ENCODE measurements around the gene DNASE1L1. TPM values are rescaled to one million over a fixed set of nuclear protein-coding genes. Genes with fewer than 3 reads are reported as not detected.

DNASE1L1 gene
- total RNA-seq, 6 experiments from 2014 or later: 11.7 to 19.5 (median 14.9) TPM

- TF ChIP-seq POLR2A (IDR thresholded peaks at IDR 0.05) (no peak), CTCF (IDR thresholded peaks at IDR 0.05) (no peak)
- H3K4me3 ChIP-seq: no peak overlapping the region
- DNase-seq (no peak), ATAC-seq (no peak)
- no peaks in the 10 kb centered on the region for H3K36me3 ChIP-seq
- H3K27me3 ChIP-seq: no peaks in the 10 kb centered on the region
- H3K27ac ChIP-seq: no peak overlapping the region
- no CpG with 5 or more reads among the region's 13 CpGs for WGBS (ENCODE audit: insufficient coverage, low coverage, low lambda C conversion rate, missing lambda C conversion rate)
- H3K9me3 ChIP-seq: no peaks in the 10 kb centered on the region
- intact Hi-C loops (cut with DNase I): no loop called here
- peaks cover 0 to 5% (median 0%) of the 10 kb centered on the region in 4 donors for H3K4me1 ChIP-seq
Observed at GRCh38 chrX:154356596-154356995, 52.5 kb downstream of the DNASE1L1 start.

- DNase-seq: no peak
- intact Hi-C loops (cut with DNase I): no loop called here
Observed at GRCh38 chrX:154355776-154356140, 53.3 kb downstream of the DNASE1L1 start.

GRCh38 chrX:154355094-154355775, 53.8 kb downstream of the DNASE1L1 start:
- WGBS (ENCODE audit: insufficient coverage, low coverage, low lambda C conversion rate, missing lambda C conversion rate): 90% methylated on average over 4 of the region's 30 CpGs
- Histone ChIP-seq H3K9me3 (no peaks in the 10 kb centered on the region), H3K36me3 (no peaks in the 10 kb centered on the region), H3K27ac (no peak overlapping the region), H3K4me3 (no peak overlapping the region), H3K4me1 (peaks cover 0 to 5% (median 1%) of the 10 kb centered on the region in 4 donors), H3K27me3 (no peaks in the 10 kb centered on the region)
- DNase-seq (no peak), ATAC-seq (no peak)
- intact Hi-C loops (cut with DNase I): no loop called here
- no peak for TF ChIP-seq CTCF (IDR thresholded peaks at IDR 0.05)
- TF ChIP-seq POLR2A (IDR thresholded peaks at IDR 0.05): no peak

More at GRCh38 chrX:154355776-154356140, 53.3 kb downstream of the DNASE1L1 start:
- H3K4me1 ChIP-seq: peaks cover 0 to 5% (median 1%) of the 10 kb centered on the region in 4 donors
- H3K27me3 ChIP-seq: no peaks in the 10 kb centered on the region
- no peaks in the 10 kb centered on the region for H3K36me3 ChIP-seq
- TF ChIP-seq CTCF (IDR thresholded peaks at IDR 0.05): no peak
- no peak for TF ChIP-seq POLR2A (IDR thresholded peaks at IDR 0.05)
- H3K9me3 ChIP-seq: no peaks in the 10 kb centered on the region
- ATAC-seq: no peak
- H3K4me3 ChIP-seq: no peak overlapping the region
- no peak overlapping the region for H3K27ac ChIP-seq
- no CpG with 5 or more reads among the region's 12 CpGs for WGBS (ENCODE audit: insufficient coverage, low coverage, low lambda C conversion rate, missing lambda C conversion rate)

GRCh38 chrX:154354516-154354915, 54.5 kb downstream of the DNASE1L1 start:
- Histone ChIP-seq H3K27ac (no peak overlapping the region), H3K4me1 (peaks cover 0 to 5% (median 1%) of the 10 kb centered on the region in 4 donors), H3K9me3 (no peaks in the 10 kb centered on the region), H3K36me3 (peaks cover 0 to 4% (median 0%) of the 10 kb centered on the region in 4 donors), H3K4me3 (no peak overlapping the region), H3K27me3 (no peaks in the 10 kb centered on the region)
- WGBS (ENCODE audit: insufficient coverage, low coverage, low lambda C conversion rate, missing lambda C conversion rate): no CpG with 5 or more reads among the region's 13 CpGs
- ATAC-seq: no peak
- TF ChIP-seq CTCF (IDR thresholded peaks at IDR 0.05) (no peak), POLR2A (IDR thresholded peaks at IDR 0.05) (no peak)
- intact Hi-C loops (cut with DNase I): no loop called here
- DNase-seq: no peak
